Activated gamma-delta T cell treated with Interleukin-2 at 50 U/mL for 16 hours (primary cell): ENCODE measurements around the gene PAK3.

ENCODE experiments used
- DNase-seq: peaks from one replicate; pipeline ENCODE4 v3.0.0-alpha.2; 2020

Gene PAK3

DNA sequence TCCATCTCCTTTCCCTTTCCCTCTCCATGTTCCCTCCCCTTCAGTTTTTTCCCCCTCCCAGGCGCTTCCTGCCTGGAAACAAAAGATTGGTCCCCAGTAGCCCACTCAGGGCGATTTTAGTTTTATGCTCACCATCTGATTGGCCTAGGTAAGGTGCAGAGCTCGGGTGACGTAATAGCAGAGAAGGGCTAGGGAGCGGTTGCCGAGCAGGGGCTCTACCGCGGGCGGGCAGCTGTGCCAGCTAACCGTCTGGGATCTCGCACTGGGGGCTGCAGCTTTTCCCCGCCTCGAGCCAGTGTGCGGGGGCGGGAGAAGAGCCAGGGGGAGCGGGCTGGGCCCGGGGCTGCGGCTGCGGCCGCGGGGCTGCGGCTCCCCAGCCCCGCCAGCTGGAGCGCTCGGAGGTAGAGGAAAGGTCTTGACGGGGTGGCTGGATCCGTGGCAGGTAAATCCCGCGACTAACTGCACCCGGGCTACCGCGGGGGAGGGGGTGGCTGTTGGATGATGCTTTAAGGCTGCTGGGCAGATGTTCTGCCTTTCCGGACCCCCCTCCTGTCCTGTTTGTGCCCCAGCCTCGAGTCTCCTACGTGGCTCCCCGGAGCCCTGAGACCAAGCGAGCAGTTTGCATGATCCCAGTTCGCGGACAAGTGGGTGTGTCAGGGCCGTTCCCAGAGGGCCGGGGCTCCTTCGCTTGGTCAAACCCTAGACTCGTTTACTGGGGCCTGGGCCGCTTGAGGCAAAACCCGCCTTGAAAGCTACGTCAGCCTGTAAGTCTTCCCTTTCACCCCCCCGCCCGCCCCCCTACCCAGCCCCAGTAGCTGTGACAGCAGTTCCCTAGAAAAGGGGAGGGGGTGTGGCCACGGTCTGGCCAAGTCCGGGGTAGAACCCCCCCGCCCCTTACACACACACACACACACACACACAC lies at the start of gene PAK3:
Gene PAK3, plus strand, starts transcription at position 218 of the 922 bp plus-strand sequence. CDS start 26,913 bp downstream, outside the sequence.
- no peak for DNase-seq

DNA sequence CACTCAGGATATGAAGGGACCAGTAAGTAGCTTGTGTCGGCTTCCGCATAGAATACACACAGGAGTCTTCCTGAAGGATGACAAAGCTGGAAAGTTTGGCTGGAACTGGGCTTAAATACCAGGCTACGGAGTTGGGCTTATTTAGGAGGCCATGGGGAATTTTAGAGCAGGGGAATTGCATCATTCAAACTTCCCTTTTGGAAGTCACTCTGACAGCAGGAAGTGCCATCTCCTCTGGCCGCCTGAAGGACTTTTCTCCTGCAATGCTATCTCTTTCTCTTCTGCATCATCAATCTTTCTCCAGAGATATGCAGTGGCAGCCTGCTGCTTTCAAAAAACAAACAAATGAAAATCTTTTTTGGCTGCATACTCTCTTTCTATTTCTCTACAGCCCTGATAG lies 48.4 kb upstream of the PAK3 start:
- no peak for DNase-seq

DNA sequence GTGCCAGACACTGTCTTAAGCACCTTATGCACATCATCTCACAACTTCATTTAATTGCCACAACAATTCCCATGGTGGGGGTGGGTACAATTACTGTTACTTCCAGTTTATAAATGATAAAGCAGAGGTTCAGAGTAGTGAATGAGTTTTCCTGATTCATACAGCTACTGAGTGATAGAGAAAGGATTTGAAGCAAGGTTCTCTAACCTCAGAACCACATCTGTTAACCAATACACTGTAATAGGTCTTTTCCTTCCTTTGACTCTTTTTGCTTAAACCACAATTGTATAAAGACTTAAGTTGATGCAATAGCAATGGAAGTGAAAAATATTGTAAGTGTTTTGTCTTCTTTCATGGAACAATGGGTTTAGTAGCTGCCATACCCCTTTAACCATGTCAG lies 43.5 kb upstream of the PAK3 start:
- DNase-seq, result no peak

GRCh38 chrX:111071542-111072277 lies 24.3 kb upstream of the PAK3 start:
- no peak for DNase-seq

DNA sequence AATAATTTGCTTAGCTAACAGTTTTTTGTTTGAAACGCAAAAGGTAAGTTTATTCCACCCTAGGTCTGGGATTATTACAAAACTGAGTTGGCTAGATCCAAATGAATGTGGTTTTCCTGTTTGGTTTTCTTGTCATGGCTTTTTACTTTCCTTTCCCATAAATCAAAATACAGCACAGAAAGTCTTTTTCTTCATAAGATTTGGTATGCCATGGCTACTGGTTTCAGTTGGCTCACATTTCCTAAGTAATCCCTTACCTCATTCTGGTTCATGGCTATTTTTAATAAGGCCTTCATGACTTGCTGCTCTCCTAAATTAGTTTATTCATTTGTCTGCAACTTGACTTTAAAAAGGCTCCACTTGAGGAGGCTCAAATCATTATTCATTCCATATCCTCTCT lies 12.9 kb upstream of the PAK3 start:
- DNase-seq, result no peak

DNA sequence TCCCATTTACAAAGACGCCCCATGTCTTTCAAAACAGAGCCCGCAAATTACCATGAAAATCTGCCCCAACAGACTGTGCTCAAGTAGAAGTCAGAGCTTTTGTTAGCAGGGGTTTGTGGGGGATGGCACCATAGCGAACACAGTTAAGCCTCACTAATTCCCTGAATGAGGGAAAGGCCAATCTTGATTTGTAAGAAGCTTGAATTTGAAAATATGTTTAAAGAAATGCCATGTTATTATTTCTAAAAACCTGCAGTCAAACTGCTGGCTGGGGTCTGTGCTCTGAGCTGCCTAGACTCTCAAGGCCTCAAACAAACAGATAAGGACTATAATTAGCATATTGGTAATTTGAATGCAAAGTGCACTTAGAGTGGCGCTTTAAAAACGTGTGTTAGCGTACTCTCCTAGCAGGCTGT lies 9.4 kb upstream of the PAK3 start:
- no peak for DNase-seq

DNA sequence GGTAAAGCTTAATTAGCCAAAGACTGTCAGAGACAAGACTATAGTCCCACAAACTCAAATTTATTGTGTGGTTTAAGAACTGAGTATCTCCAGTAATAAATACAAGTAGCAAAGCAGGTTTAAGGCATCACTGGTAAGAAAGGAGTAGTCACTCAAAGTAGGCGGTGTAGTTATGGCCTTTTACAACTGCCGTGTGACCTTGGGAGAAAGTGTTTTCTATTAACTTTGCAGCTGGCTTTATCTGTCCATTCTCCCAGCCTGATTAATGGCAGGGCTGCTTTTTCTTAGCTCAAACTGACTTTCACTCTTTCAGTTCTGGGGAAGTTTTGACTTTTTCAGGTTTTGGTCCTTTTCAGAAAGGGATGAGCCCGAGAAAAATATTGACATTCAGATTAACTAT lies 7.4 kb upstream of the PAK3 start:
- DNase-seq, result no peak

- no peak for DNase-seq
Measured at GRCh38 chrX:111090458-111090857, 5.5 kb upstream of the PAK3 start.

GRCh38 chrX:111098874-111099273 lies 2.9 kb downstream of the PAK3 start:
- peak; percentile 53 for DNase-seq

DNA sequence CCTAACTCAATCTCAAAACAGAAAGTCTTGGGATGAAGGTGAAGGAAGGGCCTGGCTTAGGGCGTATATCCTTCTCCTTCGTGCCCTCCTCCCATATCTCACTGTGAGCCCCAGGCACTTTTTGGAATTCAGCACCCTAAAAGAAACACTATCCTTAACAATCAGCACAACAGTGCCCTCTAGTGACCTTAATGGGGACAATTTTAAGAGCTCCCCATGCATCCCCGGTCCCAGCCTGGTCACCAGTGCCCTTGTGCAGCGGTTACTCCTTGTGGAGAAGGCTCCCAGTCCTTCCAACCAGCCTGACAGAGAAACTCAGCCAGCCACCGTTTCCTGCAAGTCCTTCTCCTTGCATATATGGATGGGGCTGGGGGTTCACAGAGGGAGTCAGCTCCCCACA lies 4.2 kb downstream of the PAK3 start:
- no peak for DNase-seq

DNA sequence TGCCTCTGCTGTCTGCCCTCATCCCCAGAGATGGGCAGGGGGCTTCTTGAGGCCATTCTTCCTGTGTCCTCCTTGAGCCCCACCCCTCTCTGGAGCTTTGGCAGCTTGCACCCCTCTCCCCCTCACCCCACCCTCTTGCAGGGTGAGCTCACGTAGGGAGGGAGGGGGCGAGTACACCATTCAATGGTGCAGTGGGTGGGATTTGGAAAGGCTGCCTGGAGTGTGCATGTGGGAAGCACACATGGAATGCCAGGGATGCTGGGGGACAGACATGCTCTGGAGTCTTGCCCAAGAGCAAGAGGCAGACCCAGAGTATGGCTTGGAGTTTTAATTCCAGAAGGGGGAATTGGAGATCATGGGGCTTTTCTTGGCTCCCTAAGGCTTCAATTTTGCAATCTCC lies 5.6 kb downstream of the PAK3 start:
- no peak for DNase-seq

GRCh38 chrX:111102636-111103035 lies 6.6 kb downstream of the PAK3 start:
- DNase-seq, result no peak

GRCh38 chrX:111103246-111103645 lies 7.3 kb downstream of the PAK3 start:
- DNase-seq, result no peak

DNA sequence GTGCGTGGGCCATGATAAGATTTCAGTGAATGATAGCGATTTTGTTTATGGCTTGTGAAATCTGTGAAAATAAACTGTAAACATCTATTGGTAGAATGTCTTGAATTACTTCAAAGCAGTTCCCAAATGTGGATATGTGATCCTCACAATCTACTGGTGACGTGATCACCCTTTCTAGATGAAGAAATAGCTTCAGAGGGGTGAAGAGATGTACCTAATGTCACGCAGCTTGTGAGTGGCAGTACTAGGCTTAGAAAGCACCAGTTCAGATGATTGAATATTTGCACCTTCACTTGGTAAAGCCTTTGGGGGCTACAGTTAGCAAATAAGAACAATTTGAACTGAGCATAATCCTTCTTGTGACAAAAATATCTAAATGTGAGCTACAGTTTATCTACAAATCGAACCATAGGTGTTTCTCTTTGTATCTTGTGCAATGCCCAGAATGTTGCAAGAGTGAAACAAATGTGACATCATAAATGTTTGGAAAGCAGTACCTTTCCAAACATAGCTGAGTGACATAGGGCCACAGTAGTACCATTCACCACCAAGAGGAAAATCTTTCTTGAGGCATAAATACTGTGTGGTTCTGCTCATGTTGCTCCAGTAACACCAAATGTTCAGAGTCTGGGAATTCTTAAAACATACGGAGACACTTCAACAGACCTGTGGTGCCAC lies 14.2 kb downstream of the PAK3 start:
- no peak for DNase-seq

DNA sequence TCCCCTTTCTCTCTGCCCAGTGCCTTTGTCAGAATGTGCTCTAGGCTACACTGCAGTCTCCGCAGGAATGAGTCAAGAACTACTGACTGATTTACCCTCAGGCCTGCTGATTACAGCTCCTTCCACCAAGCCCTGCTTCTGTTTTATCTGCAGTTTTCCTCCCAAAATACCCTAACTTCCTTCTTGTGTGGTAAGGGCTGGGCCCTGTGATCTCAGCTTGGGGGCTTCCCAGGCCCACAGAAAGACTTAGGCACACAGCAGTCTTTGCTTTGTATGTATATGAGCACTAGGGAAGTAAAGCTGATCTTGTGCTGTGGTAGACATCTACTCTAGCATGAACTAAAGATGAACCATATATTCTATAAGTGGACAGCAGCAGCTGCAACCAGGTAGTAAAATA lies 18.8 kb downstream of the PAK3 start:
- no peak for DNase-seq

- no peak for DNase-seq
Measured at GRCh38 chrX:111116666-111117065, 20.7 kb downstream of the PAK3 start.

DNA sequence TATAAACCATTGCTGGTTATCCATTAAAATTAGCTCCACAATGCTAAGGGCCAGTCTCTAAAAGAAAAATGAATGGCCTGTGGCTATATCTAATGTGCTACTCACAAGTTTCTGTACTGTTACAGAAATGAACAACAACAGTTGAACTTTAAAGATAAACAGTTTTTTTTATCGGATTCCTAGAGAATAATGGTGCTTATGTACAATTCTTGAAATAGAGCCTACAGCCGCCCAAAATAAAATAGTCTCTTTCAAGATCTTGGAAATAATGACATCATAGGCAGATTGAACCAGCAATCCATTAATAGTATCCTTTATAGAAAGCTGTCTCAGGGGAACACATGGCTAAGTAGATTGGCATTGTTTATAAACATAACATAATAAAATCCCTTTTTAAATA lies 23.4 kb downstream of the PAK3 start:
- no peak for DNase-seq

- no peak for DNase-seq
Measured at GRCh38 chrX:111123125-111123524, 27.1 kb downstream of the PAK3 start.

DNA sequence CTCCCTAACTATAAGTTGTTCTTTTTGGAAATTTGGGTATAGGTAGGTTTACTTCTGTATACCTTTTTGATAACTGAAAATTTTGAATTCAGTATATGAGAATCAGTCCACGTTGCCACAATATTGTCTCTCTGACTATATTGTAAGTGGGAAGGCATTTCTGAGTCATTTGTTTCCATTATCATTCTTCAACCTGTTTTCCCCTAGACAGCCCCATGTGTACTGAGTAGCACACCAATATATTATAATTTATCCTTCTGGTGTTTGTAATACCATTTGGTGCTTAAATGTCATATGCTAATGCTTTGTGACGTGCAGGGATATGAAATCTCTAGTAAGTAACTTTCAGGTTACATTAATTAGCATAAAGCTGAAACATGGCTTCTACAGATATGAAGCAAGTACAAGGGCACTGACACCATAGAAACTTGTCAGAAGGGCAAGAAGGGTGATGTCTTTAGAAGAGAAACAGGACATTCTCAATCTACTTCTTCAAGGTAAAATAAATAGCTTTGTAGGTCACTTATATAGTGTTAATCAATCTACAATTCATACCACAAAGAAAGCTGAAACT lies 27.7 kb downstream of the PAK3 start:
- DNase-seq, result no peak

- DNase-seq, result no peak
Measured at GRCh38 chrX:111124418-111124817, 28.4 kb downstream of the PAK3 start.

DNA sequence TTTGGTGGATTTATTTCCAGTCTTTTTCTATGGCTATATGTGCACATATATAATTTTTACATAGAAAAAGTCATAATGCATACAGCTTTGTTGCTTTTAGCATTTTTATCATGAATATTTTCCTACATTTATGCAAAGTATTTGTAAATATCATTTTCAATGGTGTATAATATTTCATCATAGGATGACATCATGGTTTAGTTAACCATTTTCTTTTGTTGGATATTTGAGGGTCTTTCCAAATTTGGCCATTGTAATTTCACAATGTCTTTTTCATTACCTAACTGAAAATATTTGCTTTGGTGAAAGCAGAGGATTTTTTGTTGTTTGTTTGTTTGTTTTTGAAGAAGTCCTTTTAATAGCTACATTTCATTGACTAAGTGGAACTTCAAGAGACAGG lies 31.0 kb downstream of the PAK3 start:
- no peak for DNase-seq

GRCh38 chrX:111129921-111130320 lies 33.9 kb downstream of the PAK3 start:
- no peak for DNase-seq

GRCh38 chrX:111131572-111131971 lies 35.6 kb downstream of the PAK3 start:
- no peak for DNase-seq
